GM18858 (cell line): ENCODE data around the gene RLBP1.

Experiments used
- ATAC-seq: cut with Tn5 transposase; IDR thresholded peaks from one replicate; pipeline ENCODE4 v1.9.1; 2021; ENCODE audit not compliant: unreplicated experiment

The RLBP1 gene

GRCh38 chr15:89179966-89180875, 41.2 kb downstream of the RLBP1 start:
- no peak for ATAC-seq

GRCh38 chr15:89178307-89178977, 42.9 kb downstream of the RLBP1 start:
- no peak for ATAC-seq

- ATAC-seq, result no peak
These were observed 43.6 kb downstream of the RLBP1 start for GRCh38 chr15:89177633-89178306.

DNA sequence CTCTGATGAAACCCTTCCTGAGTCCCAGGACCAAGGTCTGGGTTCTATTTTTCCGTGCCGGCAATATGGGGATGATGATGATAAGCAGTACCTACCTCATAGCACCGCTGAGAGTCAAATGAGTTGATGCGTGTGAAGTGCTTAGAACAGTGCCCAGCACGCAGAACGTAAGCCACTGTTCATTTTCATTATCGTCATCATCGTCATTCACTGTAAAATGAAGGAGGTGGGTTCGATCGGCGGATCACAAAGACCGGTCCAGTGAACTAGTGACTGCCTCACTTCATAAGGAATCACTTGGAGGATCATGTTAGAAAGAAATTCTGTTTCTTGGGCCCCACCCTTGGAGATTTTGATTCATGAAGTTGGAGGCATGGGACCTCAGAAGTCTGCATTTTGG, 44.3 kb downstream of the RLBP1 start:
- ATAC-seq, result no peak

- ATAC-seq, result no peak
These were observed 45.7 kb downstream of the RLBP1 start for GRCh38 chr15:89175617-89176191.

- ATAC-seq, result no peak
These were observed 46.9 kb downstream of the RLBP1 start for GRCh38 chr15:89174476-89174875.

DNA sequence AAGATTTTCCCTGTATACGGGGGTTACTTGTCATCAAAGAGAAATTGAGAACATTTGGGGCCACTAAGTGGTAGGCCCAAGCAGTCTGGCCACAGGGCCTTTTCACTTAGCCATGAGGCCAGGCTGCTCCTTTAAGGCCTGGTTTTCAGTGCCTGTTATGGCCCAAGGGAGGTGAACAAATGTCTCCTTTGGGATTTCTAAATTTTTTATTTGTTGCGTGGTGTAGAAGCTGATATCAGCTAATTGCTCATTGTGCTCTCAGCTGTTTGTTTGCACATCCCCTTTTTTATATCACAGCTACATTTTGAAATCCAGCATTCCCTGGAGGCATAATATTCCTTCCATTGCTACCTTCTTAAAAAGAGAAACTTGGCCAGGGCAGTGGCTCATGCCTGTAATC, 48.5 kb downstream of the RLBP1 start:
- ATAC-seq, result no peak

GRCh38 chr15:89171136-89172072, 50.0 kb downstream of the RLBP1 start:
- no peak for ATAC-seq

DNA sequence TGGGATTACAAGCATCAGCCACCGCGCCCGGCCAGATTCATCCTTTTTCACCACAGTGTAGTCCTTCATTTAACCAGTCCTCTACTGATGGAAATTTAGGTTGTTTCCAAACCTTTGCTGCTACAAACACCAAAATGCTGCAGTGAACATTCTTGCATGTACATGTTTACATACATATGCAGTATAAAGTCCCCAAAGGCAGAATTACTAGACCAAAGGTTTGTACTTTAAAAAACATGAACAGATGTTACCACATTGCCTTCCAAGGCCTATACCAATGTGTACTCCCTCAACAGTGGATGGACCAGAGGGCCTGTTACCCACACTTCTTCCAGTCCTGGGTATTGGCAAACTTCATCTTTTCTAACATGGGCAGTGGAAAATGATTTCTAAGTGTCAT, 51.0 kb downstream of the RLBP1 start:
- no peak for ATAC-seq

GRCh38 chr15:89168316-89168833, 53.0 kb downstream of the RLBP1 start:
- ATAC-seq, result no peak

DNA sequence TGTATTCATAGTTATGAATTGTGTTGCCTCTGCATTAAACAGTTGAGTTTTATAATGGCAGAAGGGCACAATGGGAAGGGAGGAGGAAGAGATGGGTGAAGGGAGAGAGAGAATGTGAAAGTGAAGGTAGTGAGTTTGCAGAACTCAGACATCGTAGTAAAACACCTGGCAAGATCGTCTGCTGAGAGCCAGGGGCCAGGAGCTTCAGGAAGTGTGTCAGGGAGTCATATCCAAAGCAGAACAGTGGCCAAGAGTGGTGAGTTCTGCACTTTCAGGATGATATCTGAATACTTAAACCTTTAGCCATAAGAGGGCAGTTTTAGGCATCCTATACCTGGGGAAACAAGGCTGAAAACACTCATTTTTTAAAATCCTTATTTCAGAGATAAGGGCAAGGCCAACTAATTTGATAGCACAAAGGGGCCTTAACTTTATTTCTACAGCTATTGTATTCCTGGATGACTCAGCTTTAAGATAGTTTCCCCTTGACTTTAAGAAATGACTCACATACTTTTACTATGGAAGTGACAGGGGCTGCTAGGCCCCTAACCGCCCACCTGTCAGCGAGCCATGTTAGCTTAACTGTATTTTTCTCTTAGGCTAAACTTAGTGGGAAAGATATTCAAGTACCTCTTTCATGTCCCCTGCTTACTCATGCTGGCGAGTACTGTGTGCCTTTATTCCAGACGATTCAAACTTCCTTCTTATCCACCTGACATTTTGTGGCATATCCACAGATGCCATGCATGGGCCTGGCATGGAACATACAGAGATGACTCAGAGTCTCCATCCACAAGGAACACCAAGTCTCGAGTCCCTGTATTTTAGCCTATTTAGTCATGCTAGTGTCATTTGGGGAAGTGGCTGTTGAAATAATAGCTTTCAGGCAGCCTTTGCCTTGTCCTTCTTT, 53.9 kb downstream of the RLBP1 start:
- peak; percentile 59 for ATAC-seq

DNA sequence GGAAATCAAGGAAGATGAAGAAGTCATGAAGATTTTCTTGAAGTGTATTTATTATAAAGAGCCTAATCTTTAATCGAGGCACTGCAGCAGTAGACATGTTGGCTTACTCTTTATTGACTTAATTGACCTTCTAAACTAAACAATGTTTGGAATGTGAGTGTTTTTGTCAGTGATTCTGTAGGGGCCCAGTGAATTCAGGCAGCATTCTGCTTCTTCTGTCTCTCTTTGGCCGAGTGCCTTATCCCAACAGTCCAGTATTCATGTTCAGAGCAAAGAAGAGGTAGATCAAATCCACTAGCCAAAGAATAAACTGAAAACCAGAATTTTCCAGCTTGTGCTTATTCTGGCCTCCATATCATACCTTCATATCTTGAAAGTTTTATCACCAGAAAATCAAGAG, 55.7 kb downstream of the RLBP1 start:
- ATAC-seq, result no peak

DNA sequence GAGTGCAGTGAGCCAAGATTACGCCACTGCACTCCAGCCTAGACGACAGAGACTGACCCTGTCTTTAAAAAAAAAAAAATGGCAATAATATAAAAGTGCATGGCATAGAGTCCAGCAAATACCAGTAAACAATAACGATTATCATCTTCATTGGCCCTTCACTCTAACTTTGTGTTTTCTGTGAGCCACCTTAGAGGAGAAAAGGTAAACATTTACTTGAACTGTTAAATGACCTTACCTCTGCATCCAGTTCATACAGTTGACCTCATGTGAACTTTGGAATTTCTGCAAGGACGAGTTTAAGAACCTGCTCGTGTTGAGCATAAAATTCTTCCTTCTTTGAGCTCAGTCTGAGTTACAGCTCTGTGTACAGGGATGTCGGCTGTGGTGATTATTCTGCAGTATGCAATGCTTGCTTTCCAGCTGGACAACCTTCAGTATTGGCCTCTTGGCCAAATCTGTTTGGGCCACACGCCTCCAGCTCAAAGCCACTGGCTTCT, 56.6 kb downstream of the RLBP1 start:
- no peak for ATAC-seq

GRCh38 chr15:89163271-89164055, 57.9 kb downstream of the RLBP1 start:
- no peak for ATAC-seq

DNA sequence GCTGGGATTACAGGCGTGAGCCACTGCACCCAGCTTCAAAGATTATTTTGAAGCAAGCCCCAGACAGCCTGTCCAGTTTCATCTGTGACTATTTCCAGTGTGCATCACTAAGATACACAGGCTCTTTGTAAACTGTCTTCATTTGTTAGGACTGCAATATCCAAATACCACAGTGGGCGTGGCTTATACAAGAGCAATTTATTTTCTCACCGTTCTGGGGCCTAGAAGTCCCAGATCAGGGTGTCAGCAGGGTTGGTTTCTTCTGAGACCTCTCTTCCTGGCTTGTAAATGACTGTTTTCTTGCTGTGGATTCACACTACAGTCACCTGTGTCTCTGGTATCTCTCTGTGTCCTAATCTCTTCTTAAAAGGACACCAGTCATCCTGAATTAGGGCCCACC, 59.7 kb downstream of the RLBP1 start:
- ATAC-seq, result no peak
